K562 (cell line): ENCODE data around the gene PIGV. TPM values are rescaled to one million over a fixed set of nuclear protein-coding genes. Genes with fewer than 3 reads are reported as not detected.

Source experiments
- ATF1 ChIP-seq, 2 experiments: fragments of 450-650 bp in 1 of 2; IDR thresholded peaks; 2 replicates each; pipeline ENCODE4 v1.6.1; 2016; ENCODE audit warnings: missing compliant biosample characterization in 1 of 2, missing genetic modification characterization in 1 of 2
- BCLAF1 ChIP-seq, 2 experiments: fragments of 450-650 bp in 1 of 2; IDR thresholded peaks; 2 replicates each; pipeline ENCODE4 v1.6.1; 2011 to 2017; ENCODE audit warnings: low read depth in 2 of 2, antibody characterized with exemption in 1 of 2, borderline replicate concordance in 1 of 2, low read length in 1 of 2, mild to moderate bottlenecking in 1 of 2, mixed read lengths in 1 of 2; ENCODE audit not compliant: control insufficient read depth in 1 of 2
- CGGBP1 ChIP-seq: fragments of 250-450 bp; sonication (Bioruptor Pico); IDR thresholded peaks from 2 replicates; pipeline ENCODE4 v1.9.0; 2021; ENCODE audit warnings: mild to moderate bottlenecking
- ETV5 ChIP-seq: sonication (generic); formaldehyde crosslinking; IDR thresholded peaks from 2 replicates; pipeline ENCODE4 v1.4.0; 2020; ENCODE audit warnings: low read depth, mild to moderate bottlenecking, missing genetic modification reagents
- IFI16 ChIP-seq: fragments of 250-450 bp; sonication (Bioruptor Pico); IDR thresholded peaks from 2 replicates; pipeline ENCODE4 v2.1.2; 2022; ENCODE audit warnings: mild to moderate bottlenecking, inconsistent platforms
- LCOR ChIP-seq: sonication (generic); formaldehyde crosslinking; IDR thresholded peaks from 2 replicates; pipeline ENCODE4 v1.8.0; 2022; ENCODE audit warnings: mild to moderate bottlenecking, missing genetic modification reagents
- MEIS2 ChIP-seq: fragments of 450-650 bp; IDR thresholded peaks from 2 replicates; pipeline ENCODE4 v1.6.1; 2014; ENCODE audit warnings: mild to moderate bottlenecking; ENCODE audit not compliant: partially characterized antibody
- PCBP1 ChIP-seq: fragments of 200-400 bp; formaldehyde crosslinking; IDR thresholded peaks from 2 replicates; pipeline ENCODE4 v1.6.1; 2018; ENCODE audit warnings: mild to moderate bottlenecking, low read depth, low read length; ENCODE audit not compliant: poor library complexity, severe bottlenecking
- POLR2B ChIP-seq: fragments of 450-650 bp; IDR thresholded peaks from 2 replicates; pipeline ENCODE4 v1.6.1; 2018; ENCODE audit warnings: low read depth; ENCODE audit not compliant: partially characterized antibody
- TBL1XR1 ChIP-seq, 2 experiments: IDR thresholded peaks; 2 replicates each; pipeline ENCODE4 v1.6.1; 2012; ENCODE audit warnings: improper control_type of control experiment in 2 of 2, low read length in 2 of 2, mild to moderate bottlenecking in 1 of 2
- ZHX1 ChIP-seq: fragments of 150-350 bp; conservative IDR thresholded peaks from 2 replicates; pipeline ENCODE4 v1.6.1; 2014; ENCODE audit warnings: low read length
- ZNF41 ChIP-seq: fragments of 250-450 bp; sonication (Bioruptor Pico); conservative IDR thresholded peaks from 2 replicates; pipeline ENCODE4 v1.4.0; 2020; ENCODE audit warnings: mild to moderate bottlenecking
- ZNF696 ChIP-seq: fragments of 250-450 bp; sonication (Bioruptor Pico); conservative IDR thresholded peaks from 2 replicates; pipeline ENCODE4 v1.4.0; 2020; ENCODE audit warnings: mild to moderate bottlenecking, moderate library complexity
- ZNF830 ChIP-seq: fragments of 250-450 bp; sonication (Bioruptor Pico); IDR thresholded peaks from 2 replicates; pipeline ENCODE4 v1.5.0; 2021; ENCODE audit warnings: mild to moderate bottlenecking
- polyA plus RNA-seq, 8 experiments: library from polyadenylated mRNA; depleted of rRNA in 4 of 8; stranded (reverse) in 5 of 8; unstranded in 3 of 8; fragments of >200 nt; fragmentation: Nextera tagmentation in 2 of 8; fragmentation: Illumina TruSeq in 1 of 8; extraction: Ambion mirVana in 2 of 8; extraction: Trizol in 1 of 8; gene quantifications; 2 replicates each; pipeline versions ENCODE4 v1.2.1 to v1.2.3, GENCODE V29; 2011 to 2014; ENCODE audit warnings: inconsistent platforms in 1 of 8, missing spikeins in 1 of 8
- total RNA-seq, 7 experiments: library from RNA; depleted of rRNA in 6 of 7; stranded (reverse); fragments of >200 nt in 6 of 7; fragmentation: Illumina TruSeq in 2 of 7; extraction: Trizol in 2 of 7; gene quantifications; 2 replicates each; pipeline versions ENCODE4 v1.2.1 to v1.2.3, GENCODE V29; 2011 to 2021; ENCODE audit warnings: low replicate concordance in 1 of 7
- TF ChIP-seq, protein P1 (sequence below): sonication (generic); formaldehyde crosslinking; IDR thresholded peaks from 2 replicates; pipeline ENCODE4 v1.8.0; 2022; ENCODE audit warnings: missing genetic modification reagents, mild to moderate bottlenecking, borderline replicate concordance
- TF ChIP-seq, protein P2 (sequence below): fragments of 250-450 bp; sonication (Bioruptor Pico); IDR thresholded peaks from 2 replicates; pipeline ENCODE4 v1.8.0; 2022; ENCODE audit warnings: inconsistent platforms

Gene PIGV
- total and polyA plus RNA-seq, 9 of the 15 experiments (the other 6 are each of a cell fraction or from before 2014, with no cell fraction given): 8.4 to 21.8 (median 11.7) TPM

DNA sequence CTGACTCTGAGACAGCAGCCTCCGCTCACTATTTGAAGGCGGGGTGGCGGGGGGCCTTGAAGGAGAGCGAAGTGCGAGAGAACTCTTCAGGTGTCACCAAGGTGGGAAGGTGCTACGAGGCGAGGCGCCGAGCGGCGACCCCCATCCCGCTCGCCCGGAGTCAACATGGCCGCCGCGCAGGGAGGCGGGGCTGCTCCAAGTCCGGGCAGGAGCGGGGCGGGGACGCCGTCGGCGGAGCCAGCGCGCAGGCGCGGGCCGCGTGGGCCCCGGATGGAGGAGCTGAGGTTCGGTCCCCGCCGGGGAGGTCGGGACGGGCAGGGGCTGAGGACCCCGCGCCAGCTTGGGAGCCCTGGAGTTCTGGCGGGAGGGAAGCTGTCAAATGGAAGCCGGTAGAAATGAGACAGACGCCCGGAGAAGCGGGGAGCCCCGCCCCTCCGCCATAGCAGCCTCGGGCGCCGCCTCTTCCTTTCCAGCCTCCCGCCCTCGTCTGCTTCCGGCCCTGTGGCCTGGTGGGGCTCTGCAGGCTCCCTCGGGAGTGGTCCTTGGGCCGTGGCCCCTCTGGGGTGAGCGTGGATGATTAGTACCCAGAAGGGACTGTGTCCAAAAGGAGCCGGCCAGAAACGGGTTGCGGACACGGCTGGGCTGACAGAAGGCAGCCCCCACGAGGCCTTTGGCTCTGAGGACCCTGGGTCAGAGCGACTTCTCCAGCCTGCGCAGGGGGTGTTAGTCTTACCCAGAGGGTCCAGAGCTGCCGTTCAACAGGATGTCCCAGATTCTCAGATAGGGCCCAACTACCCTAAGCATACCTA lies at the start of gene PIGV (continued):
- TF ChIP-seq, protein P1, sequence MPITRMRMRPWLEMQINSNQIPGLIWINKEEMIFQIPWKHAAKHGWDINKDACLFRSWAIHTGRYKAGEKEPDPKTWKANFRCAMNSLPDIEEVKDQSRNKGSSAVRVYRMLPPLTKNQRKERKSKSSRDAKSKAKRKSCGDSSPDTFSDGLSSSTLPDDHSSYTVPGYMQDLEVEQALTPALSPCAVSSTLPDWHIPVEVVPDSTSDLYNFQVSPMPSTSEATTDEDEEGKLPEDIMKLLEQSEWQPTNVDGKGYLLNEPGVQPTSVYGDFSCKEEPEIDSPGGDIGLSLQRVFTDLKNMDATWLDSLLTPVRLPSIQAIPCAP (CRISPR knock-in tag): 0 out of 2 replicates have a peak, but pooled peaks have one; percentile 68
- TF ChIP-seq CGGBP1: peak; percentile 12; the same call in 1 of the 2 replicates
- TF ChIP-seq ETV5 (CRISPR knock-in tag): peak; percentile 72
- no peak for TF ChIP-seq ZNF830 (CRISPR knock-in tag)
- peak in 1 of 2 experiments; percentile 4; a peak in 1 of 4 replicates for TF ChIP-seq TBL1XR1 (IDR thresholded peaks at IDR 0.05; ENCODE audit: low read length in 2 of 2)
- 0 out of 2 replicates have a peak, but pooled peaks have one; percentile 25 for TF ChIP-seq ZNF41 (CRISPR knock-in tag)
- peak; percentile 84 for TF ChIP-seq MEIS2
- TF ChIP-seq BCLAF1 (IDR thresholded peaks at IDR 0.05; ENCODE audit: borderline replicate concordance in 1 of 2, control insufficient read depth in 1 of 2, low read depth in 2 of 2, low read length in 1 of 2): 0 out of 4 replicates have a peak, but pooled peaks of 1 of the 2 experiments have one; percentile 58
- TF ChIP-seq IFI16 (CRISPR knock-in tag): no peak
- TF ChIP-seq PCBP1: peak; percentile 89
- no peak for TF ChIP-seq ATF1 (CRISPR knock-in tag; IDR thresholded peaks at IDR 0.05)
- TF ChIP-seq ATF1 (tag; IDR thresholded peaks at IDR 0.05): peak; percentile 69
- peak; percentile 67 for TF ChIP-seq POLR2B
- TF ChIP-seq, protein P2, sequence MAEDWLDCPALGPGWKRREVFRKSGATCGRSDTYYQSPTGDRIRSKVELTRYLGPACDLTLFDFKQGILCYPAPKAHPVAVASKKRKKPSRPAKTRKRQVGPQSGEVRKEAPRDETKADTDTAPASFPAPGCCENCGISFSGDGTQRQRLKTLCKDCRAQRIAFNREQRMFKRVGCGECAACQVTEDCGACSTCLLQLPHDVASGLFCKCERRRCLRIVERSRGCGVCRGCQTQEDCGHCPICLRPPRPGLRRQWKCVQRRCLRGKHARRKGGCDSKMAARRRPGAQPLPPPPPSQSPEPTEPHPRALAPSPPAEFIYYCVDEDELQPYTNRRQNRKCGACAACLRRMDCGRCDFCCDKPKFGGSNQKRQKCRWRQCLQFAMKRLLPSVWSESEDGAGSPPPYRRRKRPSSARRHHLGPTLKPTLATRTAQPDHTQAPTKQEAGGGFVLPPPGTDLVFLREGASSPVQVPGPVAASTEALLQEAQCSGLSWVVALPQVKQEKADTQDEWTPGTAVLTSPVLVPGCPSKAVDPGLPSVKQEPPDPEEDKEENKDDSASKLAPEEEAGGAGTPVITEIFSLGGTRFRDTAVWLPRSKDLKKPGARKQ (CRISPR knock-in tag): no peak
- peak; percentile 72 for TF ChIP-seq LCOR (CRISPR knock-in tag)
- TF ChIP-seq ZNF696 (CRISPR knock-in tag): no peak
- TF ChIP-seq ZHX1: no peak
